Activated T-cell treated with anti-CD3 and anti-CD28 coated beads for 1 hour (primary cell): Measurements from ENCODE around the gene MED27.

ENCODE experiments used
- DNase-seq: peaks from one replicate; pipeline ENCODE4 v3.0.0-alpha.2; 2020; ENCODE audit warnings: low read depth

The MED27 gene

DNA sequence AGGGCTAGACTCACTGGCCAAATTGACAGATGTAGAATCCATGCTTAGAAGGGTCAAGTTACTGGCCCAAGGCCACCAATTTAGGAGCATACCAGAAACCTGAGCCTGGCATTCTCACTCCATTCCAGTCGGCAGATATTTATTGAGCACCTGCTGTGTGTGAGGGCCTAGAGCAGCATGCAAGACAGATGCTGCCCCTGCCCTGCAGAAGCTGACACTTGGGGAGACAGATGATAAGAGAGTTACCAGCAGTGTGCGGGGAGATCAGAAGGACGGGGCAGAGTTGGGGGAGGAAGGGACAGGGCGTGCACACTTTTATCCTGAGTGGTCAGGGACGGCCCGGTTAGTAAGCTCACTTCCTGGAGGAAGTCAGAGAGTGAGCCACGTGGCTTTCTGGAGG lies 228.3 kb downstream of the MED27 start:
- no peak for DNase-seq

DNA sequence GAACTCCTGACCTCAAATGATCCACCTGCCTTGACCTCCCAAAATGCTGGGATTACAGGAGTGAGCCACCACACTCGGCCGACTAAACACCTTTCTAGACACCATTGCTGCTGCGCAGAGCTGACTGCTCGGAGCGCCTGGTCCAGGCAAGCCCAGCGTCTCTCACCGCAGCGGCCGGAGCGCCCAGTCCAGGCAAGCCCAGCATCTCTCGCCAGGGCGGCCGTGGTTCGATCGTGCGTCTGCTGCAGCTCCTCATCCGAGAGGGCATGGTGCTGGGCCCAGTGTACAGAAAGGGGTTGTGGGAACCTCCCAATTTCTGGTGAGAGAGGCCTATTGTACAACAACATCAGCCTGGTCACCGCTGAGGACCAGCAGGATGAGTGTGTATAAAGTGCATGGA lies 230.3 kb downstream of the MED27 start:
- no peak for DNase-seq

DNA sequence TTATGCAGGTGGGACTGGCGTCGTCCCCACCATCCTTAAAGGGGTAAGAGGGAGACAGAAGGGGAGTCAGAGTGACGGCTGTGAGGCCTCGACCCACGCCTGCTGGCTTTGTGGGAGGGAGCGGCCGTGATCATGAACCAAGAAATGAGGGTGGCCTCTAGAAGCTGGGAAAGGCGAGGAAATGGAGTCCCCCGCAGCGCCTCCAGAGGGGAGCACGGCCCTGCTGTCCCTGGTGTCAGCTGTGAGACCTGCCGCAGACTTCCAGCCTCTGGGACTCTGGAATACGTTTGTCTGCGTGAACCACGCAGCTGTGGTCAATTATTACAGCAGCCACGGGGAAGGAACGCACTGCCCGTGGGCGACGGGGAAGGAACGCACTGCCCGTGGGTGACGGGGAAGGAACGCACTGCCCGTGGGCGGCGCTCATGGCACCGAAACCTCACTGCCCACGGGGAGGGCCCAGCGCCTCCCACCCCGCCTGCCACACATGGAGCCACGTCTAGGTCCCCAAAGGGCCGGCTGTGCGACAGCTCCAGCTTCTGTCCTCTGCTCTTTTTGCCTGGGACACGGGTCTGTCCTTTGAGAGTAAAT lies 231.0 kb downstream of the MED27 start:
- no peak for DNase-seq

DNA sequence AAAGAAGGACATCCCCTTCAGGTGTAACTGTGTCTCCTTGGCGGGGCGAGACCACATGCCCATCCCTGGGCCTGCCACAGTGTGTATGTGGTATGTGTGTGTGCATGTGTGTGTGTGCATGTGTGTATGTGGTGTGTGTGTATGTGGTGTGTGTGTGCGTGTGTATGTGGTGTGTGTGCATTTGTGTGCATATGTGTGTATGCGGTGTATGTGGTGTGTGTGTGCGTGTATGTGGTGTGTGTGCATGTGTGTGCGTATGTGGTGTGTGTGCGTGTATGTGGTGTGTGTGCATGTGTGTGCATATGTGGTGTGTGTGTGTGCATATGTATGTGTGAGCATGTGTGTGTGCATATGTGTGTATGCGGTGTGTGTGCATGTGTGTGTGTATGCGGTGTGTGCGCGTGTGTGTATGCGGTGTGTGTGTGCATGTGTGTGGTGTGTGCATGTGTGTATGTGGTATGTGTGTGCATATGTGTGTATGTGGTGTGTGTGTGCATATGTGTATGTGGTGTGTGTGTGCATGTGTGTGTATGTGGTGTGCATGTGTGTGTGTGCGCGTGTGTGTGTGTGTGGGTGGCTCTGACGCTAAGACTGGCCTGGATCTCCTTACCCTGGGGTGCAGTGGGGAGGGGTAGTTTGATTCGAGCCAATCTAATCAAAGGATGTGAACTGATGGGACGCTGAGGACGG lies 231.9 kb downstream of the MED27 start:
- DNase-seq: no peak

DNA sequence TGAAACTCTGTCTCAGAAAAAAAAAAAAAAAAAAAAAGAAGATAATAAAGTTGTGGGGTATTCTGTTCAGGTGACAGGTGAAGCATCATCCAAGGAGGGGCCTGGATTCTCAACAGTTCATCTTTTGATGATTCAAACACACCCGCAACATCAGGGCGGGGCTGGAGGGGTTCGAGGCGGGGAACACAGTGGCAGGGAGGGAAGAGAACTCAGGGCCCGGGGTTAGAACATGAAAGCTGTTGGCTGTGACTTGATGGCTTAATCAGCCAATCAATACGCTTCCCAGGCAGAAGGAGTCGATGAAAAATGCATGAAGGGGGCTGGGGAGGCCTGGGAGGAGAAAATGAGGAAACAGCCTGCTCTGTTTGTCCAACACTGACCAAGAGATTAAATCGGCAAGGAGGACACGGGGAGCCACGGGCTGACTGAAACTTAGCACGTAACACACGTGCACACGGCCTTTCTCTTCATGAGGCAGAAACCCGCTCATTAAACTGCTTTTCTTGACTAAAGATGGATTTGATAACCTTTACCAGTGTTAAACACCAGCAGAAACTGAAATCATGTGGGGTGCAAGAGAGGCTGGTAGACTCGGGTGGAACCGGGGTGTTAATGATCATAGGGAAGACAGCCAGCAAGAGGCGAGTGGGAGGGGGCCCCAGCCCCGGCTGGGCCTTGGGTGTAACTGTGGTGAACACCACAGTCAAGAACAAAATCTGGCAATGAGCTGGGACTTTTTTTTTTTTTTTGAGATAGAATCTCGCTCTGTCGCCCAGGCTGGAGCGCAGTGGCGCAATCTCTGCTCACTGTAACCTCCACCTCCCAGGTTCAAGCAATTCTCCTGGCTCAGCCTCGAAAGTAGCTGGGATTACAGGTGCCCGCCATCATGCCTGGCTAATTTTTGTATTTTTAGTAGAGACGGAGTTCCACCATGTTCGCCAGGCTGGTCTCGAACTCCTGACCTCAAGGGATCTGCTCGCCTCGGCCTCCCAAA lies 234.1 kb downstream of the MED27 start:
- no peak for DNase-seq

DNA sequence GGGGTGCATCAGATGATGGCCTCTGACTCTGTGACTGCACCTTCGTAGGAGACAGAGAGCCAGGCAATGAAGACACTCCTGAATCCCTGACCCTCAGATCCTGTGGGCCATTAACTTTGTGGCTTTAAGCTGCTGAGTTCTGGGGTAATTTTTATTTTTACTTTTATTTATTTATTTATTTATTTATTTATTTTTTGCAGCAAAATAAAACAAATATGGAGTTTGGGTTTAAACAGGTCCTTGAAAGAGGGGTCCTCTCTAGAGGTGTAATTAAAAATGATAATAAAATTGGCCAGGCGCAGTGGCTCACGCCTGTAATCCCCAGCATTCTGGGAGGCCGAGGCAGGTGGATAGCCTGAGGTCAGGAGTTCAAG lies 234.9 kb downstream of the MED27 start:
- no peak for DNase-seq

DNA sequence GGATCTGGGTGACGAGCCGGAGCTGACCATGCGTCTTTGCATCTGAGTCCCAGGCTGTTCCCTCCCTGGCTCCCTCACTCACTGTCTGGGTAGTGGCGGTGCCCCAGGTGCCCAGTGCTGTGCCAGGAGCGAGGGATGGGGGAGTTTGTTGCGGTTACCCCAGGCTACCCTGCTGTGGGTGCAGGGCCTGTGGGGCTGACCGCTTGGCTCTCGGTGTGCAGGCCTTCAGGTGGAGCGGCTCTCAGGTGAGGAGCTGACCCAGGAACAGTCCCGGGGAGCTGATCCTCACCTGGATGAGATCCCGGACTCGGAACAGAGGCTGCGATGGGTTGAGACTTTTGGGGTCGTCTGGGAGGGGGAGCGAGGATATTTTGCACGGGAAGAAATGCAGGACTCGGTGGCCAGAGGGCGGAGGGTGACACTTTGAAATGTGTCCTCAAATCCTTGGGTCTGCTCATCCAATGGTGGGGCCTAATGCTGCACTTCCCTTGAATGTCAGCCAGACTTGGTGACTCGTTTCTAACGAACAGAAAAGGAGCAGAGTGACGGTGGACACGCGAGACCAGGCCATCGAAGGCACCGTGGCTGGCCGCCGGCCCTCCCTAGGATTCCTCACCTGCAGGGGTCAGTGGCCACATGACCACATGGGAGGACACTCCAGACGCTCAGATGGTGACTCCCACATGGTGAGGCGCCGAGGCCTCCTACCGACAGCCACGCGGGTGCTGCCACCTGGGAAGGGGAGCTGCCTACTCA lies 235.5 kb downstream of the MED27 start:
- DNase-seq: no peak

DNA sequence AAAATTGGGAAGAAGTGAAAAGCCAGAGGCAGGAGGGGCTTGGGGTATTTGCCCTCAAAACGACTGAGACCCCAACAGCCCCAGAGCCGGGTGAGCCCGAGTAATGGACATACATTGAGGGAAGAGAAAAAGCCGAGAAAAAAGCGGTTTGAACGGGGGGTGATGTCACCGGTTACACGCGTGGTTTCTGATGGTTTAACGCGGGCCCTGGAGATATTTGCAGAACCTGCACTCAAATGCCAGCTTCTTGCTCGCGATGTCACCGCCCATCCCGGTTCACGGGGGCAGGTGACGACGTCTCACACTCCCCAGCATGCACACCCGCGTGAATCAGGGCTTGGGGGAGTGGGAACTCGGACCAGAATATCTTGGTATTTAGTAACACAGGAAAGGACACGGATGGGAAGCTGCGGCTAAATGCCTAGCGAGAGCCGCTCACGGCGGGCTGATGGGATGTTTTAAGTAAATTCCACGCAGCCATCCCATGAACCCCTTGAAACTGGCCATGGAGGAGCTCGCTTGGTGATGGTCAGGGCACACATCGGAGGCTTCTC lies 237.8 kb downstream of the MED27 start:
- DNase-seq: no peak

DNA sequence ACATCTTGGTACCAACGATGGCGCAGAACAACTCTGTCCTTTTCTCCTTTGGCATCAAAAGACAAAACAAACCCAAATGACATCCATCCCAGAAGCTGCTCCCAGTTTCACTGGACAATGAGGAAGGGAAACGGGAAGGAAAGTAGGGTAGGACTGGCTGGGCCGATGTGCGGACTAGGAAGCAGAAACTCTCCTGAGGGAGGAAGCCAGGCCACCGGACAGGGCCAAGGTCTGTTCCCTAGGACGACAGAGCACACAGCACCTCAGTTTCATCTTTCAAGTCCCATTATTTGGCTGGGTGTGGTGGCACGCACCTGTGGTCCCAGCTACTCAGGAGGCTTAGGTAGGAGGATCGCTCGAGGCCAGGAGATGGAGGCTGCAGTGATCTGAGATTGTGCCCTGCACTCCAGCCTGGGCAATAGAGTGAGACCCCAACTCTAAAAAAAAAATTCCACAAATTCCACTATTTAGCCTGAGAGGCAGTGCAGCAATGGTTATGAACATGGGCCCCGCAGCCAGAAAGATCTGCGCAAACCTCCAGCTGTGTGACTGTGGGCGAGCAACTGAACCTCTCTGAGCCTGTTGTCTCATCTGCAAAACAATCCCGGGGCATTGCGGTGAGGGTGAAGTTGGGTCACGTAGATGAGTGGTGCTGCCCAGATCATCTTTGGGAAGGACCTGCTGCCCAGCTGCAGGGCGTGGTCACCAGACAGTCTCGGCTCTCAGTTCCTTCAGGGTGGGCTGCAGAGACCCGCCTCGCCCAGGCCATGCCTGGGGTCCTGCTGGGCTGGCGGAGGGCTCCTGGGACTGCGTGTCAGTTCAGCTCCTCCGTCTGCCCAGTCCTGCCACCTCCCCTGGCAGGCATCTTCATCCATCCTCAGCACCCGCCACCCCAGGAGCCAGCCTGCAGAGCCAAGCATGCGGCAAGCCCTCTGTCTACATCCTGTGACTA lies 238.6 kb downstream of the MED27 start:
- DNase-seq: no peak

DNA sequence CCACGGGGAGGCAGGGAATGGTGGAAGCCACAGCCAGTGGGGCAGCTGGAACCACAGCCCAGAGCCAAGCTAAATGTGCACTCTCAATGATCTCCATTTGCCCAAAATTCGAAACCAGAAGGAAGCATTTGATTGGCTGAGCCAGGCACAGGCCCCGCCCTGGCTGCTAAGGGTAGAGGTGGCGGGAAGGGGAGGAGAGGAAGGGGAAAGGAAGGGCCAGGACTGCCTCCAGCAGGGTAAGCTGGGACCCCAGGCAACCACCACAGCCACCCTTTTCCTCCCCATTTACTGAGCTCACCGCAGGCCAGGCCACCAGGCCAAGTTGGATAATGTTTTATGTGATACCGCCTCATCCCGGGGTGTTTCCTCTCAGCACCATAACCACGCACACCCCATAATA lies 239.4 kb downstream of the MED27 start:
- DNase-seq: no peak

DNA sequence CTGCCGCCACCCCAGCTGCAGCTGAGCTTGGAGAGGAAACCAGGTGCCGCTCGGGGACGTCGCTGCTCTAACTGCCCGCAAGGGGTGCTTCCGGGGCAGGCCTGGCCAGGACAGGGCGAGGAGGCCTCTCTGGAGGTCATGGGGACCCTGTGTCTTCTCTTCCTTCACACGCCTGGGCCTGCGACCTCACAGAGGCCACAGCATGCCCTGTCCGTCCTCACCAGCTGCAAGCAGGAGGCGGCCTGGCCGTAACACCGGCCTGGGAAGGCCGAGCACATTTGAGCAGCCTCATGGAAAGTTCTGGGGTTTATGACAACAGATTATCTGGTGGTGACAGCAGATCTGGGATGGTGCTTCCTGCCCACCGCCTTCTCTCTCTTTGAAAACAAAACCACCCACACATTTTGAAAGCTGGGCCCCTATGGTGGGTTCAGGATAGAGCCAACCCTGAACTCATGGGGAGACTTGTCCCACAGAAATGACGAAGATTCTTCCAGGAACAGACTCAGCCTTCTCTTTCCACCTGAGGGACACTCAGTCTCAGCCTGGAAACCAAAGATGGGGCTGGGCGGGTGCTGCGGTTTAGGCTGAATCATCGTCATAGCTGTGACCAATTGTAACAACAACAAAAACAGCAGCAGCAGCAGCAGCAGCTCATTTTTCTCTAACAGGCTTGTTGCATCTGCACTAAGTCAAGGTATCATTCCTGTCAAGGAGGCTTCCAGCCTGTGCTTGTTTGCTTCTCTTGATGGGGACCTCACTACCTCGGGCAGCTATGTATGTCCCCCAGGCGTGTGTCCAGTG lies 240.2 kb downstream of the MED27 start:
- DNase-seq: peak; percentile 6

DNA sequence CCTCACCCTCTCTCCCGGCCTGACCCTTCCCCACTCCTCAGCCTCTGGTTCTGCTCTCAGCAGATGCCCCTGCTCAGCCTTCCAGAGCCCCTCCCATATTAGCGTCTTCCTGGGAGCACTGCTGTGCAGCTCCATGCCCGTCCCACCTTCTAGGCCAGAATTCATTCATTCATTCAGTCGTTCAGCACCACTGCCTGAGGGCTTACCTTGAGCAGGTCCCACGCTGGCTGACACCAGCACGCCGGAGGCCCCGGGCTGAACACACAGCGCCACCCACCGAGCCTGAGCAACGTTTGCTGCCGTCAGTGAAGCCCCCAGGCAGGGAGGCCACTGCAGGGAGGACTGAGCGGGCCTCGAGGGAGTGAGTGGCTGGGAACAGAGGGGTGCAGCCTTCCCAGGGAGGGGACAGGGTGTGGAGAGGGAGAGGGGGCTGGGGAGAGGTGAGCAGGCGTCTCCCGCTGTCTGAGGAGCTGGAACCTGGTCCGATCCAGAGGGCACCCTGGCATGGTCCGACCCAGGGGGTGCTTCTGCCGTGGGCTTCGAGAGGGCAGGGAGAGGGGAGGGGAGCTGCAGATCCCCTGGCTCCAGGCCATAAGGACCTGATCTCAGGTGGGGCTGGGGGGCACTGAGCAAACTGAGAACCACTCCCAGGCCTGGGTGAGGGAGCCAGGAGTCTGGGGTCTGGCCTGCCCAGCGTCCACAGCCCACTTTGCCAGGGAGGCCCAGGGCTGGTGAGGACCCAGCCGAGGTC lies 241.0 kb downstream of the MED27 start:
- no peak for DNase-seq

DNA sequence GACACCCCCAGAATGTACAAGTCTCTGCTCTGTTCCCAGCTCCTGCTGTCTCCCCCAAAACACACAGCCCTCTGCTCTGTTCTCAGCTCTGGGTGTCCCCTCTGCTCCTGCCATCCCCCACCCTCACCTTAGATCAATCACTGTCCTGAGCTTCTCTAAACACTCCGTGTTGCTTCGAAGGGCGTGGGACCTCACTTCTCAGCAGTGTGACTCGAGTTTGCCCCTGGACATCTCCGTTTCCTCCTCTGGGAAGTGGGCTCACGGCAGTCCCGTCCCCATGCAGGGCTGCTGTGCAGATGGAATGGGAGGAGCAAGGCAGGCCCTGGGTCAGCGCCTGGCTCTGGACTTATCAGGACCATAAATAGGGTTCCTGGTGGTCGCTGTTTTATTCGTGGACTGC lies 241.8 kb downstream of the MED27 start:
- DNase-seq: no peak

DNA sequence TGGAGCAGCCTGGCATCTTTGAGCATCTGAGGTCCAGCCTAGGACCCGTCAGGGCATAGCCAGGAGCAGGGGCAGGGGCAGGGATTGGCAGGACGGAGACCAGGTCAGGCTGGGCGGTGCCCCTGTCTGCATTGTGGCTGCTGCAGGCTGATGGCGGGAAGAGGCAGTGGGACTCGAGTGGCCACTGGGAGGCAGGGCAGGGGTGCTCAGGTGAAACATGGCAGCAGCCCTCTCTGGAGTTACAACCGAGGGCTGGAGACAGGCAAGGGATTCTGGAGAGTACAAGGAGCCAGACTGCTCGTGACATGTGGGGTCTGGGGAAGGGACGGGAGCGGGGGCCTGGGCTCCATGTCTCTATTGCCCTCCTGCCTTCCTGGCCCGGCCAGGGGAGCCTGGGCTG lies 242.4 kb downstream of the MED27 start:
- DNase-seq: no peak

DNA sequence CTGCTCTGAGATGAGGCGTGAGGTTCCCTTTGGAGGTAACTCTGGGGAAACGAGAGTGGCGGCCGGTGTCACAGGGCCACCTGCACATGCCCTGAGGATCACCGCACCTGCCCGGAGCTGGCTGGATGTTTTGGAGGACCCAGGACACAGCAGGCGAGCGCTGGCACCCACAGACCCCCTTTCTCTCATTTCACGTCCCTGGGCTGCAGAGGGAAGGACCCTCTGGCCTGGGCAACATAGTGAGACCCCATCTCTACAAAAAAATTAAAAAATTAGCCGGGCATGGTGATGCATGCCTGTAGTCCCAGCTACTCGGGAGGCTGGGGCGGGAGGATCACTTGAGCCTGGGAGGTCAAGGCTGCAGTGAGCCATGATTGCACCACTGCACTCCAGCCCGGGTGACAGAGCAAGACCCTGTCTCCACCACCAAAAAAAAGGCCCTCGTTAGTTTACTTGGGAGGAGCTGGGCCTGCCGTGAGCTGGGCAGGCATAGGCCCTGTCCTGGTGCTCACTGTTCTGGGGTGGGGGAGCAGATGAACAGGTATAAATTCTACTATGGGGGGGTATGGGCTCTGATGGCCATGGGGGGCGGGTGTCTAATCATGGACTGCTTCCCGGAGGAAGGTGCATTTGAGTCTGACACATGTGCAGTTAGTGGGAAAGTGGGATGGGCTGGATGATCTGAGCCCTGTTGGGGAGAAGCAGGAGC lies 242.9 kb downstream of the MED27 start:
- no peak for DNase-seq

DNA sequence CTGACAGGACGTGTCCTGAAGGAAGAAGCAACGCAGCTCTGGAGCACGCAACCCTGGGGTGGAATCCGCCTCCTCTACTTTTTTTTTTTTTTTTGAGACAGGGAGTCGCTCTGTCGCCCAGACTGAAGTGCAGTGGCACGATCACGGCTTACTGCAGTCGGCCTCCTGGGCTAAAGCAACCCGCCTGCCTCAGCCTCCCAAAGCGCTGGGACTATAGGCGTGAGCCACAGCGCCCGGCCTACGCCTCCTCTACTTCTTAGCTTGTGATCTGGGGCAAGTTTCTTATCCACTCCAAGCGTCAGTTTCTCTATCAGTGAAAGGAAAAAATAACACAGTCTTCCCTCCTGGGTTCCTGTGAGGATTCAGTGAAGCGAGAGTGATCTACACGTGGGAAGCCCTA lies 243.6 kb downstream of the MED27 start:
- DNase-seq: no peak

DNA sequence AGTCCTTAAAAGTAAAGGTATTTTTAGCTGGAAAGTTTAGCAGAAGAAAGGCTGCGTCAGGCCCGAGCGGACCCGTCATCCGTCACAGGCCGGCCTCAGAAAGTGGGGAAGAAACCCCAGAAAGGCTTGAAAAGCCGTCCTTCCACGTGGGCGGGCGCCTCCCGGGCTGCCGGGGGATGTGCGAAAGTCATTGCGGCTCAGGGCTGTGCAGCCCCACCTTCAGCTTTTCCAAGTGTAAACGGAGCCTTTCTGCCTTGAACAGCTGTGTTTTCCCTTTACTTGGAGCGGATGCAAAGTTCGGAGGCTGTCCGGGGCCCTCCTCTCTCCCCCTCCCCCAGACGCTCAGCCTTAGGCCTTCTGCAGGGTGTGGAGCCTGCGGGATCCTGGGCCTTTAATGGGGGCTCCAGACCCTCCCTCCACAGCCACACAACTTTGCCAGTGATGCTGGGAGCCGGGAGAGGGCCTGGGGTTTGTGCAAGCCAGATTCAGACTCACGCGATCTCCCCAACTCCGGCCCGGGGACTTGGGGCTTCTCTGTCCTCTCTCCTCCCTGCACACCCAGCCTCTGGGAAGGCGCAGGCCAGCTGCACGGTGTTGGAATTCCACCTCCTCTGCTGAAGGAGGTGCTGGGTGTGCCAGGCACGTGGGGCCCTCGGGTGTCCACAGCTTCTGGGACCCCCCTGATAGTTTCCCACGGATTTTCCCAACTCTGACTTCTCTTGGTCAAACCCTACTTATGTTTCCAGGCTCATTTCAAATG lies 244.3 kb downstream of the MED27 start:
- no peak for DNase-seq

DNA sequence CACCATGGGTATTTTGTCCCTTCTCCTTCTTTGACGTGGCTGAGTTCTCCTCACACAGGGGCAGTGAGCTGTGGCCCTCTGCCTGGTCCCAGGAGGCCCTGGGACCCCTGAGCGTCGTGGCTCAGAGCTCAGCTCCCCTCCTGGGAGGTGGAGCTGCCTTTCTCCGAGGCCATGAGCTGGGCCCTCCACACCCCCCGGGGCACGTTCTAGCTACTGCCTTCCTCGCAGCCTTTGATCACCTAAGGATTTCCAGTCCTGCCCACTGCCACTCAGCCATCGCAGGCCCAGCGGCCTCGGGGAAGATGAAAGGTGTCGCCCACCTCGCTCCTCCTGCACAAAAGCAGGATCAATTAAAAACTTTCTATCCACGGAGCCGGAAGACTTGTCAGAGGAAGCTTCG lies 244.9 kb downstream of the MED27 start:
- no peak for DNase-seq
